GM21367 (cell line): ENCODE measurements around the gene ATF6.

Experiments
- ATAC-seq: cut with Tn5 transposase; IDR thresholded peaks from one replicate; pipeline ENCODE4 v1.9.1; 2021; ENCODE audit not compliant: unreplicated experiment

The ATF6 gene

DNA sequence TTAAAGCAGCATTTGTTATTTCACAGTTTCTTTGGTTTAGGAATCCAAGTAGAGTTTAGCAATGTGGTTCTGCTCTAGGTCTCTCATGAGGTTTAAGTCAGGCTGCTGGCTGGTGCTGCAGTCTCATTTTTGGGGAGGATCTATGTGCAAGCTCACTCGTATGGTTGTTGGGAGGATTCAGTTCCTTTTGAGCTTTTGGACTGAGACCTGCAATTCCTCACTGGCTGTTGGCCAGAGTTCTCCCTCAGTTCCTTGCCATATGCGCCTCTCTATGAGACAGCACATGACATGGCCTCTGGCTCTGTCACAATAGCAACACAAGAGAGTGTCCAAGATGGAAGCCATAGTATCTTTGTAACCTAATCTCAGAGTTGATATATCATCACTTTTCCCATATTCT, 166.5 kb downstream of the ATF6 start:
- no peak for ATAC-seq

DNA sequence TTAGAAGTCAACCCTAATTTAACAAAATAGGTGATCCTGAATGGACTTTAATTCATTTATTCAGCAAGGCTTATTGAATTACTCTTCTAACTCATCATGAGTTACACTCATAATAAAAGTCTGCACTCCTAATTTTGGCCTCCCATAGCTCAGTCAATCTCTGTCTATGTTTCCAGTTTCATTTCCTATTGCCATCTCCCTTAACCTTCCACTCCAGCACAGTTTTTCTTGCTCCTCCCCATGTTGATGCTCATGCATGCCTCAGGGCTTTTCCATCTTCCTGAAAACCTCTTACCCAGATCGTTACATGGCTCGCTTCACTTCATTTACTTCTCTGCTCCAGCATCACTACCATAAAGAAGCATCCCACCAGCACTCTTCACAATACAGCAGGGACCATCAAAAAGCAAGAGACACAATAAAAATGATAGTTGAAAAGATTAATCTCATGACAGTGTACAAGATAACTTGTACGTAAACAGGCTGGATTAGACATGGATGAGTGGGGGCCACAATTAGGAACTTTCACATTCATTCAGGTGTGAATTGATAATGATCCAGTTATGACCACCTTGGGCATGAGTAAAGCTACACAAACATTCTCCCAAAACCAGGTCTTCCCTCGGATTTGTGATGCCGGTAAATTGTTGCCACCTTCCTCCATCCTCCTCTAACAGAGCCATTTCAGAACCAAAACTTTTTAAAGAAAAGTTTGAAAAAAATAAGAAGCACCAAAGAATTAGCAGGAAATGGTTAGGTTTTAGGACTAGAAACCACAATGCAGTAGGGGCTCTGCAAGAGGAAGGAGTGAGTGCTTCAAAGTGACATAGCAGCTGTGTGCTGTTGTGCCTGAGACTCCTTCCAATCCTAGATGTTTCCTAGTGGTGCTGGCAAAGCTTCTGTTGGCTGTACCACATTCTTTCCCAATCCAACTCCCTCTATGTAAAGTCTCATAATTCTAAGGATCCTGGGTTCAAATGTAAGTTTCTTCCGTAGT, 167.8 kb downstream of the ATF6 start:
- no peak for ATAC-seq

DNA sequence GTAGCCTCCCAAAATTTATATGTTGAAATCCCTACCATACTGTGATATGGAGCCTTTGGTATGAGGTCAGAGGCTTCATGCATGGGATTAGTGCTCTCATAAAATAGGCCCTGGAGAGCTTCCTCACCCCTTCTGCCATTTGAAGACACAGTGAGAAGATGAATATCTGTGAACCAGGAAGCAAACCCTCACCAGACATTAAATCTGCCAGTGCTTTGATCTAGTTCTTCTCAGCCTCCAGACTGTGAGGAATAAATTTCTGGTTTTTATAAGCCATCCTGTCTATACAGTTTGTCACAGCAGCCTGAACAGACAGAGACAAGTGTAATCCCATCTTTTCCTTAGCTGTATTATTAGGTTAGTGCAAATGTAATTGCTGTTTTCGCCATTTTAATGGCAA, 169.1 kb downstream of the ATF6 start:
- no peak for ATAC-seq

DNA sequence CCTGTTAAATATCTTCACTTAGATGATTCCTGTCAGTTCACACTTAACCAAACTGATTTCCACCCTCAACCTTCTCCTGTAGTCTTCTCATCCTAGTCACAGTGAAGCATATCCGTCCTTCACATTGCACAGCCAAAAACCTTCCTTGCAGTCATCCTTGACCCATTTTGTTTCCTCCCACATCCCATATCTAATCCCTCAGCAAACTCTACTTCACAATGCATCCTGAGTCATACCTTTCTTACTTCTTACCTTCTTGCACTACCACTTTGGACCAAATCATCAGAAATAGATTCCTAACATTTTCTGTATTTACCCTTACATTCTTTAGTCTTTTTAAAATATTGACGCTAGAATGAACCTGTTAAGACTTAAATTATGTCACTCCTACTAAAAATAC, 170.7 kb downstream of the ATF6 start:
- ATAC-seq: no peak

DNA sequence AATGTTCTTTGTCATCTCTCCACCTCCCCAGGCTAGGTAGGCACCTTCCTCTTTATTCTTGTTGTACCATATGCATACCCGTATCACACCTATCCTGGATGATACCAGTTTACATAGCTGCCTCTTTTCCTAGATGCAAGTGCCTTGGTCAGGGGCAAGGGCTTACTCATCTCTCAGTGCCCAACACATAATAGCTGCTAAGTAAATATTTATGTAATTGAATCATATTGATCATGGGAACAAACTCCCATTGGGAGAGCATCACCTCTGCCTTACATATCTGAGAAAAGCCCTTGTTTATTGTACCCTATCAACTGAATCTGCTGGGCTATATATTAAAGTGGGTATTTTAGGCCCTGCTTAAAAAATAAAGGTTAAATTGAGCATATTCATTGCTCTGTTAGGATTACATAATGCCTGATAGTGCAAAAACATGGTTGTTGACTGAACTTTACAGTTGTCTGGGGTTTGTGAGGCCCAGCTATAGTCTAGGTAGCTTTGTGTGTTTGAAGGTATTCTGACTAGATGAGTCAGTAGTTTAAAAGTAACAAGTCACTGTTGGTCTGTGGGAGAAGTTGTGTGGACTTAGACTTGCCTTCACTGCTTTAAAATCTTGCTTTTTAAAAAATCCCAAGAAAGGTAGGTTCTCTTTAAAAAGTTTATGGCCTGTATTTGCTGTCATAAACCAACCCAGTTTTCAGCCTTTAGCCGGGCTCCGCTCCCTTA, 174.9 kb downstream of the ATF6 start:
- ATAC-seq: no peak

DNA sequence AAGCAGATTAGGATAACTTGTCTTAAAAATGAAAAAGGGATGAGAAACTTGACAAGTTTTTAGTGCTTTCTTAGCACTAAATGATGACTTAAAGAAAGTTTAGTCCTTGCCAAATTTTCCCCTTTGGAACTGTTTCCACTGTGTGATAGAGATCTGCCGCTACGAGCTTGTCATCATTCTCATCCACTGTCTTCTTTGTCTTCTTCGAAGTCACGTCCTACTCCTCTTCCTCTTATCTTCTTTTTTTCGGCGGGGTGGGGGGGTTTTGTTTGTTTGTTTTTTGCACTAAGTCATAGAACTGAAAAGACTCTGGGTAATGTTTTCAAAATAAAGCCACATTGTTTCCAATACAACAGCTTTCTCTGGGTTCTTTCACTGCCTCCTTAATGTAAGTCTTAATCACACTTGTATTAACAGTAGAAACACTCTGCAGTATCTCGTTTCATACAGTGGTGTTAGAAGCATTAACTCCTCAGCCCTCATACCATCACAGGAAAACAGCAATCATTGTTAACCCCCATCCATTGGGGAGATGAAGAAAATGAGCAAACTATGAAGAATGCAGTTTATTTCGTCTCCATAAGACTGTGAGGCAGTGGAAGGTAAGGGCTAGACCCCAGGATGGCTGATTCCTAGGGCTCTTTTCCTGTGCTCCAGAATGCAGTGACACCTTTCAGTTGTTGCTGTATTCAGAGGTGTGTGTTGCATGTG, 175.8 kb downstream of the ATF6 start:
- ATAC-seq: no peak

DNA sequence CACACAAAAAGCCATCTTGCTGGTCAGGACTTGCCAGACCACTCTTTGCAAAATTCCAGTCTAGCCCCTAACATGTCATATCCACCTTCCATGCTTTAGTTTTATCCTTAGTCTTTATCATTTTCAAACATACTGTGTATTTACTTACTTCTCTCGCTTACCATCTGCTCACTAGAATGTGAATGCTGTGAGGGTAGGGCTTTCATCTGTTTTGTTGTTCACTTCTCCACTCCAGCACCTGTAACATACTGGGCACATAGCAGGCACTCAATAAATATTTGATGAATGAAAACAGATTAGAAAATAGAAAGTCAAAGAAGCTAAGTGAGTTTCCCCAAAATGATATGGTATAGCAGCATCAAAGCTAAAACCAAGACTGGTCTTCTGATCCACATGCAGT, 177.6 kb downstream of the ATF6 start:
- ATAC-seq: no peak

DNA sequence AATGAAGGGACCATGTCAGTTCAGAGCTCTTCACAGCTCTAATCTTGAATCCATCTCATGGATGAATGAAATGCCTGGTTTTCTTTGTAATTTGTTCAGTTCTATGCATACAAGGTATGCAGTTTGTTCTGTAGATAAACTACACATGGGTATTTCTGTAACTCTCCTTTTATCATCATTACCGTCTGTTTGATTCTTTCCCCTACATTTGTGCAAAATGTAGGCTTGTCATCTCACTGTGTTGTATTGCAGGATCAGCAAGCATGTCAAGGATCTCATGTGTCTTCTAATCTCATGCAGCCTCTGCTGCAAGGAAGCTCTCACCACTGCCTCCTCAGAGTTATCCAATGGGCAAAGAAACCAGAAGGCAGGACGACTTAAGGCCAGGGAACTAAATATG, 178.3 kb downstream of the ATF6 start:
- no peak for ATAC-seq

DNA sequence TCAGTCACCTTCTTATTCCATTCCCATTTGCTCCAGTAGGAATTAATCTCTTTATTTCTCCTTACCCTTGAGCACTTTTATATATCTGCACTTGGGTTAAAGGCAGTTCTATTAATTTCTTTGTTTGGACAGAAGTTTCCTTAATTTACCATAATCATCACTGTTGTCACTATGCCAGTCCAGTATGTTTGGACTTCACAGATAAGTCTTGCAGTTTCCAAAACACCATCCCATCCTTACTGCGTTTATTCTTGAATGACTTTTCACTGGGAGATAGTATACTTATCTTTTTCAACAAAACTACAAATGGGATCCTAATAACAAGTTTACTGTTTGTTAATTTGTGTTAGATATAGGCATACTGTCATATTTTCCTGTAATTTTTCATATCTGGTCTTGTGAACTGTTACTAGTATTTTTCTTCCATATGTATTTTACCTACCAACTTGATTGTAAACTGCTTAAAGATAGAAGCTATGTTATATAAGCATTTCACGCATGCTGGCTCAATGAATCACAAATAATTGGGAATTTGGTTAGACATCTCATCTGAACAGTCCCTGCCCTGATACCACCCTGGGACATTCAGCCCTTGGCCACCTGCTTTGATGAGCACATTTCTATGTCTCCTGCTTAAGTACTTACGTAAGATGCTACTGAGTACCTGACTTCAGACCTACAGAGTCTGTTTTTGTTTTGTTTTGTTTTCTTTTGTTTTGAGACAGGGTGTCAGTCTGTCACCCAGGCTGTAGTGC, 179.4 kb downstream of the ATF6 start:
- ATAC-seq: no peak

DNA sequence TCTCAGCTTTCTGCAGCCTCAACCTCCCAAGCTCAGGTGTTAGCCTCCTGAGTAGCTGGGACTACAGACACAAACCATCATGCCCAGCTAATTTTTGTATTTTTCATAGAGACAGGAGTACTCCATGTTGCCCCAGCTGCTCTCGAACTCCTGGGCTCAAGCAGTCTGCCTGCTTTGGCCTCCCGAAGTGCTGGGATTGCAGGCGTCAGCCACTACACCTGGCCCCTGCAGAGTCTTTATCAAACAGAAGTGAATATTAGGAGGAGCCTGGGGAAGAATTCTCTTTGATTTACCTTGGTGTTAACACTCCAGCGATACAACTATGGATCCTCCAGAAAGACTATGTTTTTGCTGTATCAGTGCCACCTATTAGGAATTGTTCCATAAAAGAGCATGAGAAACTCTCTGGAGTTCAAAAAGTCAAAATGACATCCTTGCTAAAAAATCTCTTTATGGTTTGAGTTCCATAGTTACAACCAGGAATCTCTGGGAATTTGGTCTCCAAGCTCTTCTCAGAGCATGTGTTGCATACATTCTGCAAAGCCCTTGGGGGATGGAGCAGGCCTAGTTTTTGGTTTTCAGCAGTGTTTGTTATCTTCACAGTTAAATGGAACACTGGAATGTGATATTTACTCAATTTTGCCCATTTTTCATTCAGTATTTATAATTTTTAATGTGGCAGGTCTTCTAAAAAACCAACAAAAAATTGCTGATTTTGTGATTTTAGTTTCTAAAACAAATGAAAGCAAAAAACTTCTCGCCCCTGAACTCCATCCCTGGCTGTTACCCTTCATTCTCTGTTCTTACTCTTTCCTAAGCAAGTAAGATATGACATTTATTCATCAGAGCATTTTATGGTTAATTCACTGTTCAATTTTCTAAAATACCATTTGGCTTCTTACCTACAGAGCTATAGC, 180.2 kb downstream of the ATF6 start:
- ATAC-seq: no peak

DNA sequence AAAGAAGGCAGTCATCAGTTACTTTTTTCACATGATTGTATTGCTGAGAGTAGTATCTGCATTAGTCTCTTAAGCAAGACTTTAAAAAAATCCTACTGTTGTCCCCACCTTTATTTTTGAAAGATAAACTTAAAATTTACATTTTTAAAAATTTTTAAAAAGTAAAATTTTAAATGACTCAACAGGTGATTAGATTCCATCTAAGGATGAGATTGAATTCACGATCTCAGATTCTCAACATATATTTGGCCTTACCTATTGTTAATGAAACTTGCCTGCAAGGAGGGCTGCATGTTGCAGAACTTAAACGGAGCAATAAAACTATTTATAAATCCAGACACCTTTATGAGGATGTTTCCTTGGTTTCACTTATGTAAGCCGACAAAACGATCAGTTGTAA, 182.3 kb downstream of the ATF6 start:
- no peak for ATAC-seq

DNA sequence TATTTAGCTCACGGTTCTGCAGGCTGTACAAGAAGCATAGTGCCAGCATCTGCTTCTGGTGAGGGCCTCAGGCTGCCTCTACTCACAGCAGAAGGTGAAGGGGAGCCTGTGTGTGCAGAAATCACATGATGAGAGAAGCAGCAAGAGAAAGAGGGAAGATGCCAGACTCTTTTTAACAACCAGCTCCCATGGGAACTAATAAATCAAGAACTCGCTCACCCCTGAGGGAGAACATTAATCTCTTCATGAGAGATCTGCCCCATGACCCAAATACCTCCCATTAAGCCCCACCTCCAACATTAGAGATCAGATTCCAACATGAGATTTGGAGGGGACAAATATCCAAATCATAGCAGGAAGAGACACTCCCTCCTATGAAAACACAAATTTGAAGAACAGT, 183.4 kb downstream of the ATF6 start:
- ATAC-seq: no peak

DNA sequence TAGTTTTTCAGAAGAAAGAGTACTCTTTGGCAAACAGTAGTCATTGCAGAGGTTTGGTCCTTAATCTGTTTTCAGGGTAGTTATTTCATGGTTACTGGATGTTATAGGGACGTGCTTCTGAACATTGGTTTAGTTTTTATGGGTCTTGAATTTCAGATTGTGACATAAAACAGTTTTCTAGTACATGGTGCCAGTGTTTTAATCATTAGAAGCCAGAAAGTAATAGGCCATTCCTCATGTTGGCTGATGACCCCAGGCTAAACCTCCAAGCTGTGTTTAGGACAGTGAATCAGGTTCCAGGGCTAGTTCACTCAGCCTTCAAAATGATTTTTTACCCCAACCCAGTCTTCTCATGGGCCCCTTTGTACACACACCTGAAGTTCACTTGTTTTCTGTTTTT, 184.3 kb downstream of the ATF6 start:
- ATAC-seq: no peak

DNA sequence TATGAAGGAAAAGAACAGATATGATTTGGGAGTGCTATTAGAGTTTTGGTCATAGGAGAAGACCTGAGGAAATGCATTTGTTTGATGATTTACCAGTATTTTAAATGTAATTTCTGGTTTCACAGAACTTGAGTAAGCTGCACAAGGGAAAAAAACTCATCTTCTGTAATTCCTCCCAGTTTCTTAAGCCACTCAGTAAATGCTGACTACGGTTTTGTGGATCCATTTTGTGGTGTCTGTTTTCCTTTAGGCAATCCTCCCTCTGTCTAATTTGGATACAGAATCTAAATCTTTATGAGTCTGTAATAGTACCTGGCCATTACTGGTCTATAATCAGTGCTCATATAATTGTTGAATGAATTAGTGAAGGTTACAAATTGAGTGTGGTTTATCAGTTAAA, 185.5 kb downstream of the ATF6 start:
- no peak for ATAC-seq

DNA sequence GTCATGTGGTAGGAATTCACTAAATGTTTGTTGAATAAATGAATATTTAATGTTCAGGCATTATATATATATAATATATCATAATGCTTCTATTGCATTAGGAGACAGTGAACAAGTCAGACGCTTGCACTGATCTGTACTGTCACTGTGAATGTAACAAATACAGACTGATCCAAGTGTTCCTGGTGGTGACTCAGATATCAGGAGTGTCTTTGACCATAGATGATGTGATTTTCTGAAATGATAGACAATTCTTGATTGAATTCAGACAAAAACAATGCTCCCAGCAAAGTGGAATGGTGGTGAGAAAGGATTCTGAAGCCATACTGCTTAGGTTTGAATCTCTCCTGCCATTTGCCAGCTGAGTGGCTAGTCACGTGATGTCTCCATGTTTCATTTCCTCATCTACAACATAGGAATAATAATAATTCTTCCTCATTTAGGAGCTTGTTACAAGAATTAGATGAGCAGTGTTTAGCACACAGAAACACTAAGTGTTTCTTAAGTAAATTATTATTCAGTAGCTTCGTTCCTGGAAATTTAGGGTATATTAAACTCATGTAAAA, 186.6 kb downstream of the ATF6 start:
- no peak for ATAC-seq

DNA sequence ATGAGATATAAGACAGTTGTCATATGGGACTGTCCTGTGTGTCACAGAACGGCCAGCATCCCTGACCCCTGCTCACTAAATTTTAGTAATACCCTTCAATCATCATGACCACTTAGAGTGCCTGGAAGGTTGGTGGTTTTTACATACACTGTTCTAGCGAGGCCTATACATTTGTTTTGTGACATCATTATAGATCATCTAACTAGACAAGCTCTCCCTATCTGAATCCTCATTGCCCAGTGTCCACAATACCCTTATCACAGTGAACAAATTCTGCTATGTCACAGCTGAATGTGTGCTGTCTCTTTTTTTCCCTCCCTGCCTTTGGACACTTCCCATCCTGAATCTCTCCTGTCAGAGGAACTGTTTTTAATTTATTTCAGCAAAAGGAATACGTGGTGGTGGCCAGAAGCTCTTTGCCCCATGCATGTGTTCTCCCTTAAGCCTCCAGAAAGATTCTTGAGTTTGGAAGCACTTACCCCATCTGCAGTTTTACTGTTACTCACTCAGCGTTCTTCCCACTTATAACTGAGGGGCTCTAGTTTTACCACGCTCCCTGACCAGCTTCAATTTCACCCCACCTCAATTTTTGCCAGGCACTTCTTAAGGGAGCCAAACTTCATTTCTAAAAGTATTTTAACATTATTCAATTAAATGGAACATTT, 187.3 kb downstream of the ATF6 start:
- ATAC-seq: no peak

DNA sequence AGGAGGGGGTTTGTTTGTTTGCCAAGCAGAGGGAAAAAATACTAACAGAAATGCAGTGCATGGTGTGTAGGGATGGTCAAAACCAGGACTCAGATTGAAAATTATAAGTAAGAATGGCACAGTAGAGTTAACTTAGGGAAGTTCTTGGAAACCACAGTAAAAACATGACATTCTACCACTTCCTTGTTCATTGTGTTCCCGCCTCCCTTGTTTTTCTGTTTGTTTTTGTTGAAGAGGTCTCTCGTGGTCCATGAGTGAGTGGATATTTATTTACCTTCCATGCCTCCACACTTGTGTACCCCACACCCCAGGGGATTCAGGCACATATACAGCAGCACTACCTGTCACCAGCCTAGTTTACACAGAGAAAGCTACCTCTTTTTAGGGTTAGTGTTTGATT, 187.9 kb downstream of the ATF6 start:
- no peak for ATAC-seq

DNA sequence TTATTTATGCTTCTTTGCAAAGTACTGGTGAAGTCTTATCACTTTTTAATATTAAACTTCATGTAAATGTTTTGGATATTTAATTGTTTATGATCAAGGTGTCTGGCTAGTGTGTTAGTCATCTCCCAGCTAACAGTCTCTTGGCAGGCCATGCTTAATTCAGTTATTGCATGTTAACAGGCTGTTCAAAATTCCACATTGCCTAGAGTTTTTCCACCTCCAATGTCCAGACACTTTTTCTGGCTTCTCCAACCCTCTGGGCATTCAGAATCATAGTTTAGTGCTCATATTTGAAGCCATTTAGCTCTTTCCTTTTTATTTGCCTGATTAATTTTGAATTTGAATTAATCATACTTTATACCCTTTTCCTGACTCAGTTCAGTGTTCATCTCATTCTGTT, 188.3 kb downstream of the ATF6 start:
- ATAC-seq: no peak

DNA sequence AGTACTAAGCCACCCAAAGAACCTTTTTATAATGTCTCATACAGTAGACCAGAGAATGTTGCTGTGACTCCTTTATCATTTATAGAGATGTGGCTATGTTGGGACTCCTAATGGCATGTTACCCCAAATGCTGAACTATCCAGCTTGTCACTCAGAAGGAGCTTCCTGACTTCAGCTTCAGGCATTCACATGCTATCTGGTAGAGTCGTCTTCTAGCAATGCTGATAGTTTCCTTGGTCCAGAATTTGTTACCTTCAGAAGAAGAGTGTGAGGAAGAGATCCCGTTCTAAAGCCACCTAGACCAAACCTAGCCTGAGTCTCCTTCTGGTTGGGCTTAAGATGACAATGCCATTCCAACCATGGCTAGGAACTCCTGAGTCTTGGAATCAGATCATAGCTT, 189.5 kb downstream of the ATF6 start:
- ATAC-seq: no peak
